GM12891 (cell line): ENCODE data around the gene FSD1.

ENCODE experiments used
- DNase-seq: peaks from one replicate; pipeline ENCODE4 v3.0.0; 2011; ENCODE audit warnings: low spot score; ENCODE audit not compliant: insufficient read length
- FAIRE-seq: peaks from 2 replicates; lab custom pipeline; 2011; peaks lifted over from hg19 to GRCh38; lab: Jason Lieb, UNC
- PAX5 ChIP-seq: IDR thresholded peaks from 2 replicates; pipeline ENCODE4 v1.6.1; 2011; ENCODE audit warnings: low read length, moderate library complexity, mild to moderate bottlenecking; ENCODE audit not compliant: insufficient read depth, severe bottlenecking
- POLR2A ChIP-seq: IDR thresholded peaks from 2 replicates; pipeline ENCODE4 v1.6.1; 2011; ENCODE audit warnings: low read depth, low read length, control low read depth
- POLR2AphosphoS5 ChIP-seq: IDR thresholded peaks from 2 replicates; pipeline ENCODE4 v1.6.1; 2011; ENCODE audit warnings: low read depth, low read length, control low read depth
- POU2F2 ChIP-seq: IDR thresholded peaks from 2 replicates; pipeline ENCODE4 v1.6.1; 2011; ENCODE audit warnings: low read depth, mild to moderate bottlenecking, control low read depth, low read length, moderate library complexity
- SPI1 ChIP-seq: IDR thresholded peaks from 2 replicates; pipeline ENCODE4 v1.6.1; 2011; ENCODE audit warnings: low read depth, low read length, control low read depth
- TAF1 ChIP-seq: IDR thresholded peaks from 2 replicates; pipeline ENCODE4 v1.6.1; 2011; ENCODE audit warnings: low read depth, low read length, control low read depth

Gene FSD1

DNA sequence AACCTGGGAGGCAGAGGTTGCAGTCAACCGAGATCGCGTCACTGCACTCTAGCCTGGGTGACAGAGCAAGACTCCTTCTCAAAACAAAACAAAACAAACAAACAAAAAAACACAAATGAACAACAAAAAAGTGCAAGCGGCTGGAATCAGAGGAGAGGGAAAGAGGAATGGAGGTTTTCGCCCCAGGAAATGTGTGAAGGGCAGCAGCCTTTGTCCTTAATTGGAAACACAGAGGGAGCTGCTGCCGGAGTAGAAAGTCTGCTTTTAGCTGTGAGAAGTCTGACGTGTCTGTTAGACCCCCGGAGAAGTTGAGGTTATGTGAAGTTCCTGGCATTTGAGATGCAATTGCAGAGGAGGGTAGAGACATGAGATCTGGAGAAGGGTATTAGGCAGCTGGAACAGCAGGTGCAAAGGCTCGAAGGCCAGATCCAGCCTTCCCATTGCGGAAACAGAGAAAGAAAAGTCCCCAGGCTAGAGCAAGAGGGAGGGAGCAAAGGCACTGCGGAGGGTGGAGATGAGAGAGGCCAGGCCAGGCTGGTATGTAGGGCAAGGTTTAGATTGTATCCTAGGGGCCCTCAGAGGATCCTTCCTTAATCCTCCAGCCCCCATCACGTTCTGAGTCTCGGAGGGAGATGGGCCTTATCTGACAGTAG, 2.7 kb upstream of the FSD1 start:
- FAIRE-seq, result no peak
- DNase-seq, result no peak
- no peak for TF ChIP-seq POLR2A
- no peak for TF ChIP-seq PAX5
- no peak for TF ChIP-seq TAF1
- no peak for TF ChIP-seq POLR2AphosphoS5
- TF ChIP-seq SPI1, result no peak
- no peak for TF ChIP-seq POU2F2

DNA sequence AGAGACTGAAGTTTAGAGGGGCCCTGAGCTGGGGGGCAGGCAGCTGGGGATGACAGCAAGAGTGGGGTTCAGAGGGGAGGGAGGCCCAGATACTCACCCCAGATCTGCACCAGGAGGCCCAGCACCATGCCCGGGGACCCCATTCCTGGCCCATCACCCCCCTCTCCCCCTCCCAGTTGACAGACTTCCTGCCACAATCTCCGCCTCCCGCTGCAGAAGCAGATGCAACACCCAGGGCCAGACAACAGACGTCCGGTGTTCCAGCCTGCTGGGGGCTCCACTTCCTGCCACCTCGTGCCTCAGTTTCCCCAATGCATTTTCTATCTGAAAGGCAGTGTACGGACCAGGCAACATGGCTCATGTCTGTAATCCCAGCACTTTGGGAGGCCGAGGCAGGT, 2.2 kb upstream of the FSD1 start, which contains the start of gene TMIGD2:
TMIGD2 (minus strand) TSS at position 147 of the 398 bp plus-strand sequence; CDS start at position 143, 4 bp downstream.
- no peak for DNase-seq
- no peak for FAIRE-seq
- no peak for TF ChIP-seq SPI1

DNA sequence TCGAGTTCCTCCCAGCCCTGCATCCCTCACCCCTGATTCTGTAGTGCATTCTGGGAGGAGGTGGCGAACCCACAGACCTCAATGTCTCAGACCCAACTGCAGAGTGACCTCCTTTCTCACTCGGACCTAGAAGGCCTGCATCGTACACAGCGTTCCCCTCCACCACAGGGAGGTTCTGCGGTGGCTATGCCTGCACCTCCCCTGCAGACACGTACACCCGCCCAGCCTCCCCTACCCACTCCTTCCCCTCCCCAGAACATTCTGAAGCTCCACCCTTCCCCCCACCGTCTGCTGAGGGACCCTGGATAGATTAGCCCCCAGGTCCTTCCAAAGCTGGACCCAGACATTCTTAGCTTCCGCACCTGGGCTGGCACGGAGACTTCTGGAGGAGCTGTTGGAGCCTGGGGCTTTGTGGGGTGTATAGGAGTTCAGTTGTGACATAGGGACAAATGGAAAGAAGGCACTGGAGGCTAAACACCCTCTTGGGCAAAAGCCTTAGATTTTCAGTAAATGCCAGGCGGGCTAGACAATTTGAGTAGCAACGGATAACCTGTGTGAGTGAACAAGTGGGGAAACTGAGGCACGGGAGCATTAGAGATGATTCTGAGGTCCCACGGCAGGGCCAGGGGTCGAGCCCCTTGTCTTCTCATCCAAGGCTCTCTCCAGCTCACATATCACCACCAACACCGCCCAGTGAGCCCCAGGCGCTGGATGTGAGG, 420 bp upstream of the FSD1 start:
- TF ChIP-seq POLR2AphosphoS5 (no peak), POU2F2 (no peak), TAF1 (no peak), POLR2A (no peak), SPI1 (no peak), PAX5 (no peak)
- no peak for FAIRE-seq
- no peak for DNase-seq

DNA sequence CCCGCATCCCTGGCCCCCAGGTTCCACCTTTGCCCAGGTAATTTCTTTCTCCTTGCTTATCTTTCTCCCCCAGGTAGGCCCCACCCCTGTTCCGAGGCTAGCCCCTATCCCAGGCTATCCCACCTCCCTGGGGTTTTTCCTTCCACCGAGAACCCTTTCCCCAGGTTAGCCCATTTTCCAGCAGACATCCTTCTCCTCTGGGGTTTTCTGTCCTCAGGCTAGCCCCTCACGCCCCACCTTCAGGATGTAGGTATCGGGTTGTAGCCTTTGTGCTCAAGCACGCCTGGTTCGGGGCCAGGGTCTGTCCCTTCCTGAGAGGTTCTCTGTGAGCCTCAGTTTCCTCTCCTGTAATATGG, 837 bp downstream of the FSD1 start:
- FAIRE-seq (no peak), DNase-seq (no peak)
- TF ChIP-seq POLR2A, result no peak
- TF ChIP-seq TAF1, result no peak
- no peak for TF ChIP-seq SPI1
- no peak for TF ChIP-seq POU2F2
- no peak for TF ChIP-seq PAX5
- TF ChIP-seq POLR2AphosphoS5, result no peak

DNA sequence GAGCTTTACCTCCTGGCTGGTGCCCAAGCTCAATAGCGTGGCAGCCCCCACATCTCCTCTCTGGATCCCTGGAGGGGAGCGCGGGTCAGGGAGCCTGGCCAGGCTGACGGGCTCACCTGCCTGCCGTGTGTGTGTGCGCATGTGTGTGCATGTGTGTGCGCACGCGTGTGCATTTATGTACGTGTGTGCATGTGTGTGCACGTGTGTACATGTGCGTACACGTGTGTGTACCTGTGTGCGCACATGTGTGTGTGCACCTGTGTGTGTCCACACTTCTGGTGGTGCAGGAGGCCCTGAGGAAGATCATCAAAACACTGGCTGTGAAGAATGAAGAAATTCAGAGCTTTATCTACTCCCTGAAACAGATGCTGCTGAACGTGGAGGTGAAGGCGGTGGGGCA, 1.3 kb downstream of the FSD1 start:
- FAIRE-seq (no peak), DNase-seq (no peak)
- TF ChIP-seq PAX5, result no peak

DNA sequence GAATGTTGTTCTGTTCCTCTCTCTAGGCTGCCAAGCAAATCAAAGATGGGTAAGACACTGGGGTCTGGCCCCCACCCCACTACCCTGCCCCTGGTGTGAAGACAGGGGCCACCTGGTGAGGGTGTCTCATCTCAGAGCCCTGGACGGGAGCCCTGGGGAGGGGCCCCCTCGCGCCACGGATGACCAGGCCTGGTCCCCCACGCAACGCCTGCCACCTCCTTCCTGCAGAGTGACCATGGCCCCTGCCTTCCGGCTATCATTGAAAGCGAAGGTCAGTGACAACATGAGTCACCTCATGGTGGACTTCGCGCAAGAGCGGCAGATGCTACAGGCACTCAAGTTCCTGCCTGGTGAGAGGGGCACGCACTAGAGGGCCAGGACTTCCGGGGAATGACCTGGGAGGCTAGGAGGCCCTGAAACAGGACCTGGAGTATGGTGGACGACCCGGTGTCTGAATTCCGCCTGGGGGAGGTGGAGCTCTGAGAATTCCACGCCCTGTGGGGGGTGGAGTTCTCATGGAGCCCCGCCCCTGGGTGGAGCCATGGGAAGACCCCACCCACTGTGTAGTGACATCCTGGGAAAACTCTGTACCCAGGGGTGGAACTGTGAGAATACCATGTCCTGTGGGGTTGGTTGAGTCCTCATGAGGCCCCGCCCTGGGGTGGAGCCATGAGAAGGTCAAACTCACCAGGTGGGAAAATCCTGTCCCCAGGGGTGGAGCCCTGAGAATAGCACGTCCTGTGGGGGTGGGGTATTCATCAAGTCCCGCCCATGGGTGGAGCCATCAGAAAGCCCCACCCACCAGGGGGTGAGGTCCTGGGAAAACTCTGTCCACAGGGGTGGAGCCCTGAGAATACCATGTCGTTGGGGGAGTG, 6.1 kb downstream of the FSD1 start:
- FAIRE-seq (no peak), DNase-seq (no peak)
- TF ChIP-seq TAF1, result no peak
- TF ChIP-seq PAX5, result no peak
- TF ChIP-seq SPI1, result no peak
- no peak for TF ChIP-seq POU2F2
- TF ChIP-seq POLR2A, result no peak
- TF ChIP-seq POLR2AphosphoS5, result no peak

DNA sequence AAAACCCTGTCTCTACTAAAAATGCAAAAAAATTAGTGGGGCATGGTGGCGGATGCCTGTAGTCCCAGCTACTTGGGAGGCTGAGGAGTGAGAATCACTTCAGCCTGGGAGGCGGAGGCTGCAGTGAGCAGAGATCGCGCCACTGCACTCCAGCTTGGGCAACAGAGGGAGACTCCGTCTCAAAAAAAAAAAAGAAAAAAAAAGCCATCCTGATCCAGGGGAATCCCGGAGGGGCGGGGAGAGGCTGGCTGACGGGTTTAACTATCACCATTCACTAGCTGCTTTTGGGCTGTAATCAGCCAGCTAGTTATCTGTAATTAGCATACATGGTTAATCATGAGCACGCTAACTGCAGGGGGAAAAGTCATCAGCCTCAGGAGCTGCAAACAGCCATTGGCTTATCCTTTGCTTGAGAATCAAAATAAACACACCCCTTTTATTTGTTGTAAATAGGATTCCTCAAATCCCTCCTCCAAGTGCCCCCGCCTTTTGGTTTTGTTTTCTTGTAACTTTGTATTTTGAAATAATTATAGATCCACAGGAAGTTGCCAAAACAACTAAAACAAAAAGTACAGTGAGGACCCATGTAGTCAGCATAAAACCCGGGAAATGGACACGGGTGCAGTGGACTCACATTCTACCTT, 9.6 kb downstream of the FSD1 start:
- DNase-seq, result no peak
- TF ChIP-seq SPI1 (no peak), POLR2A (no peak), PAX5 (no peak)
- FAIRE-seq, result no peak

DNA sequence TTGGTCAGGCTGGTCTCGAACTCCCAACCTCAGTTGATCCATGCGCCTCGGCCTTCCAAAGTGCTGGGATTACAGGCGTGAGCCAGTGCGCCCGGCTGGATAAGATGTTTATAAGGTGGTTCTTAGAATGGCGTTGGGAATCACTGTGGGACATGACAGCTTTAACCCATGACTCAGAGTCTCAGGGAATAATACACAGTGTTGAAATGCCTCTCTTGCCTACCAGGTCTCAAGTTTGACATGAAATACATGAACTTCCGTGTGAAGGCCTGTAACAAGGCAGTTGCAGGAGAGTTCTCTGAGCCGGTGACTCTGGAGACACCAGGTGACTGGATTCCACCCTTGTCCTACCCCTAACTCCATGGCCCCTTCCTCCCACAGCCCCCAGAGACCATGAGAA, 12.6 kb downstream of the FSD1 start:
- FAIRE-seq, result no peak
- no peak for TF ChIP-seq POLR2AphosphoS5
- TF ChIP-seq PAX5, result no peak
- no peak for TF ChIP-seq POLR2A
- no peak for TF ChIP-seq POU2F2
- no peak for TF ChIP-seq SPI1
- TF ChIP-seq TAF1, result no peak
- no peak for DNase-seq

DNA sequence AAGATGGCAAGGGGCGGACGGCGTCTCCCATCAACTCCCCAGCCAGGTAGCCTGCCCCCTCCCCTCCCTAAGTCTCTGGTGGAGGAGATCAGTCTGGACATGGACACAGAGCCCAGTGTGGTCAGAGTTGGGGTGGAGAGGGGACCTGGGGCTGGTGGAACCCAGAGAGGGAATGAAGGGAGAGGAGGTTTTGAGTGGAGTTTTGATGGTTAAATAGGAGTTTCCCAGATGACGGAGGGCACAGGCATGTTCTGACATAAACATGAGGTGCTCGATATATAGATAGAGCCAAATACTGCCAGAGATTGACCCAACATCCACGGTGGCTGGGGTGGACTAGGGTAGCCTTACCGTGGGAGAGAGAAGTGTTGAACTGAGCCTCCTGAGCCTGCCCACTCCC, 14.1 kb downstream of the FSD1 start:
- no peak for TF ChIP-seq POU2F2
- no peak for TF ChIP-seq PAX5
- TF ChIP-seq POLR2A, result no peak
- TF ChIP-seq SPI1, result no peak
- no peak for TF ChIP-seq TAF1
- TF ChIP-seq POLR2AphosphoS5, result no peak
- no peak for FAIRE-seq
- DNase-seq, result no peak
